GOT3 (cell line): ENCODE results near the gene TRIM49D2.
"Not testable (repeated sequence)": the region's sequence is repeated elsewhere in the genome, so short reads cannot be mapped to it uniquely, and the experiment has no call there.

Experiments used
- DNase-seq: peaks from one replicate; lab custom pipeline; 2025; ENCODE audit warnings: mixed read lengths; lab: John Stamatoyannopoulos, UW

The TRIM49D2 gene, protein sequence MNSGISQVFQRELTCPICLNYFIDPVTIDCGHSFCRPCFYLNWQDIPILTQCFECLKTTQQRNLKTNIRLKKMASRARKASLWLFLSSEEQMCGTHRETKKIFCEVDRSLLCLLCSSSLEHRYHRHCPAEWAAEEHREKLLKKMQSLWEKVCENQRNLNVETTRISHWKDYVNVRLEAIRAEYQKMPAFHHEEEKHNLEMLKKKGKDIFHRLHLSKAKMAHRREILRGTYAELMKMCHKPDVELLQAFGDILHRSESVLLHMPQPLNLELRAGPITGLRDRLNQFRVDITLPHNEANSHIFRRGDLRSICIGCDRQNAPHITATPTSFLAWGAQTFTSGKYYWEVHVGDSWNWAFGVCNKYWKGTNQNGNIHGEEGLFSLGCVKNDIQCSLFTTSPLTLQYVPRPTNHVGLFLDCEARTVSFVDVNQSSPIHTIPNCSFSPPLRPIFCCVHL

DNA sequence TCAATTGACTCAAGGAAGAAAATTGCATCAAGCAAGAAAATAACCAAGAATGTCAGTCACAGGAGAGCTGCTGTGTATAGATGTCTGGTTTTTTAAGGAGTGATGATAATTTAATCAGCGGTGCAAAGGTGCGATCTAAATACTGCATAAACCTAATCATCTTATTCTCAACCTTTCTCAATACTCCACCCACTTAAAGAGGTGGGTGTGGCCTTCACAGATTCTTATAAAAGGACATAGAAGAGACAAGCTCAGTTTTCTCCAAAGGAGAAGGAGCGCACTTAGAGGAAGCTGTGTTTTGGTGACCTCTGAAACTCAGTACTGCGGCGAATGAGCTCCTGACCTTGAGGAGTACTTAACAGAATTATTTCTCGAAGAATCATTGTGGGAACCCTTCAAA is at the start of gene TRIM49D2:
Gene TRIM49D2, plus strand, starts transcription at position 301 of the 400 bp plus-strand sequence. CDS start 2,698 bp downstream, outside the sequence.
- DNase-seq = not testable (repeated sequence)

GRCh38 chr11:89877511-89877910 is 46.4 kb upstream of the TRIM49D2 start:
- not testable (repeated sequence) for DNase-seq

- DNase-seq = not testable (repeated sequence)
Observed at GRCh38 chr11:89893245-89893644, 30.6 kb upstream of the TRIM49D2 start.

- DNase-seq = not testable (repeated sequence)
Observed at GRCh38 chr11:89900809-89901208, 23.1 kb upstream of the TRIM49D2 start.

- DNase-seq = no peak
Observed at GRCh38 chr11:89922195-89922660, 1.6 kb upstream of the TRIM49D2 start, which contains the start of gene TRIM49D1. TRIM49D1 (minus strand) TSS chr11:89922245; CDS start chr11:89917710, 4,535 bp downstream.

DNA sequence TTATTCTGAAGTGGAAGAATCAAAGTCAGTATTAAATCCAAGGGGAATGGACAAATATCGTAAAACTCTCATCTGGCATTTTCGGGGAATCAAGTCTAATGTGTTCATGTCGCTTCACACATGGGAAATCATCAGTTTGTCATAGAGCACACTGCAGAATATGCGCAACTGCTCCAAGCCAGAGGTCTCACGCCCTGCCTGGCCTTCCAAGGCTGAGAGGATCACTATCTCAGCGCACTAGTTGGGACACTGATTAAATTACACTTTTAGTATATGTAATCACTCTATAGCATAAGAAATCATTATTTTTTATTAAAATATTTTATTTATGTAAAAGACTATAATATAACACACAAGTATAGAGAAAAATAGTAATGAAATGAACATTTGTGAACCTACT is 37.0 kb downstream of the TRIM49D2 start:
- not testable (repeated sequence) for DNase-seq

GRCh38 chr11:89965737-89966136 is 41.9 kb downstream of the TRIM49D2 start, which contains the start of gene TRIM64:
TRIM64 (plus strand) TSS chr11:89966037; CDS start chr11:89968504, 2,467 bp downstream.
- DNase-seq = not testable (repeated sequence)
